DND-41 (cell line): Measurements from ENCODE around the gene PCNA.

Experiments used
- ATAC-seq: fragments of 200-7000 bp; cut with Tn5 transposase; 3 replicates; pipeline ENCODE4 v1.9.1; 2021; ENCODE audit warnings: low read depth; ENCODE audit not compliant: insufficient read depth
- DNase-seq: peaks from one replicate; pipeline ENCODE4 v3.0.0-alpha.2; 2020
- H2AFZ ChIP-seq: 2 replicates; pipeline ENCODE4 v1.6.0; 2012; ENCODE audit warnings: low read depth, low read length
- H3K27ac ChIP-seq: 2 replicates; pipeline ENCODE4 v1.5.1; 2012; ENCODE audit warnings: low read length, inconsistent platforms
- H3K27me3 ChIP-seq: fragments of 200-600 bp; sonication (generic); 2 replicates; pipeline ENCODE4 v1.6.0; 2012; ENCODE audit warnings: low read length, mild to moderate bottlenecking, inconsistent platforms; ENCODE audit not compliant: insufficient read depth, poor library complexity
- H3K36me3 ChIP-seq: 2 replicates; pipeline ENCODE4 v1.5.1; 2012; ENCODE audit warnings: low read length, inconsistent platforms; ENCODE audit not compliant: insufficient read depth
- H3K4me1 ChIP-seq: 2 replicates; pipeline ENCODE4 v1.5.1; 2012; ENCODE audit warnings: mild to moderate bottlenecking, low read length; ENCODE audit not compliant: insufficient read depth
- H3K4me2 ChIP-seq: 2 replicates; pipeline ENCODE4 v1.6.0; 2012; ENCODE audit warnings: mild to moderate bottlenecking, moderate library complexity, low read length, inconsistent platforms; ENCODE audit not compliant: insufficient read depth
- H3K4me3 ChIP-seq, 2 experiments: fragments of 200-600 bp in 1 of 2; shearing (Covaris generic) in 1 of 2; 2 replicates each; pipeline ENCODE4 v1.5.1; 2012 to 2016; ENCODE audit warnings: inconsistent platforms in 2 of 2, low read length in 2 of 2, mild to moderate bottlenecking in 2 of 2, low read depth in 1 of 2, moderate library complexity in 1 of 2
- H3K79me2 ChIP-seq: 2 replicates; pipeline ENCODE4 v1.6.0; 2012; ENCODE audit warnings: low read length, inconsistent platforms; ENCODE audit not compliant: insufficient read depth
- H3K9ac ChIP-seq: 2 replicates; pipeline ENCODE4 v1.6.0; 2012; ENCODE audit warnings: low read depth, mild to moderate bottlenecking, inconsistent platforms, low read length, moderate library complexity
- H3K9me3 ChIP-seq: 2 replicates; pipeline ENCODE4 v1.5.1; 2012; ENCODE audit warnings: low read length, moderate library complexity, mild to moderate bottlenecking, inconsistent platforms; ENCODE audit not compliant: insufficient read depth, severe bottlenecking
- H4K20me1 ChIP-seq: 2 replicates; pipeline ENCODE4 v1.6.0; 2012; ENCODE audit warnings: low read length; ENCODE audit not compliant: insufficient read depth
- EZH2 ChIP-seq: IDR thresholded peaks from 3 replicates; pipeline ENCODE4 v1.6.1; 2012; ENCODE audit warnings: borderline replicate concordance, low read depth, mild to moderate bottlenecking, moderate library complexity, low read length, inconsistent platforms; ENCODE audit not compliant: severe bottlenecking
- TF ChIP-seq, protein P1 (sequence below): IDR thresholded peaks from 2 replicates; pipeline ENCODE4 v1.5.1; 2012; ENCODE audit warnings: borderline replicate concordance, low read length, moderate library complexity, mild to moderate bottlenecking; ENCODE audit not compliant: poor library complexity, severe bottlenecking; ENCODE audit errors: extremely low read depth

Gene PCNA

DNA sequence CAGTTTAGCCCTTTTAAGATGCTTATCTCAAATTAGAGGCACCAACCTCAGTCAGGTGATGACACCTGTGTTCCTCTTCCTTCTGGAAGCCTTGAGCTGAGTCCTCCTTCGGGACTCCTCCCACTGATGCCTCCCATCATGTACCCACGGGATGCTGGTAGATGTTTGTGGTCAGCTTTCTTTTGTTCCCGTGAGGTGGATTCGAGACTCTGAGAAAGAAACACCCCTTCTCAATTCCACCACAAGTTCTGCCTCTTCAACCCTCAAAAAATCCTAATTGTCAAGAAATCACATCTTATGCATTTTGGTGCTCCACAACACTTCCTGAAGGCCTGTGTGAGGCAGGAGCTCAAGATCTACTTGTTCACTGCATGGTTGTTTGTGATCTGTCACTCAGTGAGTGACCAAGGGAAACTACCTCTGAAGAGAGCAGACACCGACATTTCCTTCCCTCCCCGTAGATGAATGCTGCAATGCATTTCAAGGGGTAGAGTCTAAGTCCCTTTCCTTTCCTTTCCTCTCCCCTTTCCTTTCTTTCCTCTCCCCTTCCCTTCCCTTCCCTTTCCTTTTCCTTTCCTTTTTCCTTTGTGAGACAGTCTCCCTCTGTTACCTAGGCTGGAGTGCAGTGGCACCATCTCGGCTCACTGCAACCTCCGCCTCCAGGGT is 50.5 kb downstream of the PCNA start:
- H3K27ac ChIP-seq = no peak overlapping the region
- H2AFZ ChIP-seq = no peak overlapping the region
- no peaks in the 10 kb centered on the region for H3K79me2 ChIP-seq
- H3K36me3 ChIP-seq = no peaks in the 10 kb centered on the region
- no peaks in the 10 kb centered on the region for H3K9me3 ChIP-seq
- H3K9ac ChIP-seq = no peak overlapping the region
- no peaks in the 10 kb centered on the region for H3K27me3 ChIP-seq
- TF ChIP-seq, protein P1, sequence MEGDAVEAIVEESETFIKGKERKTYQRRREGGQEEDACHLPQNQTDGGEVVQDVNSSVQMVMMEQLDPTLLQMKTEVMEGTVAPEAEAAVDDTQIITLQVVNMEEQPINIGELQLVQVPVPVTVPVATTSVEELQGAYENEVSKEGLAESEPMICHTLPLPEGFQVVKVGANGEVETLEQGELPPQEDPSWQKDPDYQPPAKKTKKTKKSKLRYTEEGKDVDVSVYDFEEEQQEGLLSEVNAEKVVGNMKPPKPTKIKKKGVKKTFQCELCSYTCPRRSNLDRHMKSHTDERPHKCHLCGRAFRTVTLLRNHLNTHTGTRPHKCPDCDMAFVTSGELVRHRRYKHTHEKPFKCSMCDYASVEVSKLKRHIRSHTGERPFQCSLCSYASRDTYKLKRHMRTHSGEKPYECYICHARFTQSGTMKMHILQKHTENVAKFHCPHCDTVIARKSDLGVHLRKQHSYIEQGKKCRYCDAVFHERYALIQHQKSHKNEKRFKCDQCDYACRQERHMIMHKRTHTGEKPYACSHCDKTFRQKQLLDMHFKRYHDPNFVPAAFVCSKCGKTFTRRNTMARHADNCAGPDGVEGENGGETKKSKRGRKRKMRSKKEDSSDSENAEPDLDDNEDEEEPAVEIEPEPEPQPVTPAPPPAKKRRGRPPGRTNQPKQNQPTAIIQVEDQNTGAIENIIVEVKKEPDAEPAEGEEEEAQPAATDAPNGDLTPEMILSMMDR = no peak
- TF ChIP-seq EZH2 = no peak
- H4K20me1 ChIP-seq = no peaks in the 10 kb centered on the region
- no peak overlapping the region for H3K4me2 ChIP-seq
- DNase-seq = no peak
- H3K4me3 ChIP-seq = no peak overlapping the region
- no peak for ATAC-seq
- no peaks in the 10 kb centered on the region; the same call in 1 of the 2 replicates for H3K4me1 ChIP-seq

DNA sequence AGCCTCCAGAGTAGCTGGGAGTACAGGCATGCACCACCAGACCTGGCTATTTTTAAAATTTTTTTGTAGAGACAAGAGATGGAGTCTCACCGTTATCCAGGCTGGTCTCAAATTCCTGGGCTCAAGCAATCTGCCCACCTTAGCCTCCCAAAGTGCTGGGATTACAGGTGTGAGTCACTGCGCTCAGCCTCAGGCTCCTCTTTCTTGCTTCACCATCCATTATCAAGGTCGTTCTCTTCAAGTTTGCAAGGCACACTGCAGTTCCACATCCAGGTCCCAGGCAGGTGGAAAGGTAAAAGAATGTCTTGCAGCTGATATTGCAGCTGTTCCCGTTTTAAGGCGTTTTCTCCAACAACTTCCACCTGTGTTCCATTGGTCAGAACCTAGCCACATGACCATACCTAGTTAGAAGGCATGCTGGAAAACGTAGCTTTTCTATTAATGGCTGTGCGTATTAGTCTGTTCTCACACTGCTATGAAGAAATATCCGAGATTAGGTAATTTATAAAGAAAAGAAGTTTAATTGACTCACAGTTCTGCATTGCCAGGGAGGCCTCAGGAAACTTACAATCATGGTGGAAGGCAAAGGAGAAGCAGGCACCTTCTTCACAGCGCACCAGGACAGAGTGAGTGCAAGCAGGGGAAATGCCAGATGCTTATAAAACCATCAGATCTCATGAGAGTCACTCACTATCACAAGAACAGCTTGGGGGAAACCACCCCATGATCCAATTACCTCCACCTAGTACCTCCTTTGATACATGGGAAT is 51.7 kb downstream of the PCNA start:
- Histone ChIP-seq H3K4me2 (no peak overlapping the region), H3K79me2 (no peaks in the 10 kb centered on the region), H2AFZ (no peak overlapping the region), H3K9me3 (no peaks in the 10 kb centered on the region), H3K9ac (no peak overlapping the region), H4K20me1 (no peaks in the 10 kb centered on the region), H3K27ac (no peak overlapping the region), H3K36me3 (no peaks in the 10 kb centered on the region), H3K27me3 (no peaks in the 10 kb centered on the region), H3K4me1 (no peaks in the 10 kb centered on the region), H3K4me3 (no peak overlapping the region)
- ATAC-seq (no peak), DNase-seq (no peak)
- no peak for TF ChIP-seq EZH2

DNA sequence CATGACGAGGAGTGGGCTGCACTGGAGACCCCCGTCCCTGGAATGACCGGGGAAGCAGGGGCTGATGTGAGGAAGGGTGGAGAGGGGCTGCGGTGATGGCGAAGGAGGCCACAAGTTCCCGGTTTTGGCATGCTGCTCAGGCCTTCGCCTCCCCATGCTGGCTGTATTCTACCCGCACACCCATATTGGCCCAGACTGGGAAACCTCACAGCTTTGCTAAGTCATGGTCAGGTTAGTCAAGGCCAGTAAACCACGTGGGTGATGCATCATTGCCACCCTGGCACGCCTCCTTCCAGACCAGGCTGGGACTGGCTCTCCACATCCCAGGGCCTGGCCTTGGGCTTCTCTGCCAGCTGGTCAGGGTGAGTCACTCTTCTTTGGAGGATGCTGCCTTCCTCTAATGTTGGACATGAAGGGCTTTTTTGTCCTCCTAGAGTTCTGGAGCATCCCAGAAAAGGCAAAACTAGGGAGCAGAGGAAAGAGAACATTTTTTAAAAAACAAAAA is 53.8 kb downstream of the PCNA start:
- Histone ChIP-seq H3K27ac (no peak overlapping the region), H2AFZ (no peak overlapping the region)

More for the DNA sequence above, 53.8 kb downstream of the PCNA start:
- ATAC-seq = no peak
- no peak for DNase-seq
- no peaks in the 10 kb centered on the region for H4K20me1 ChIP-seq
- H3K79me2 ChIP-seq = no peaks in the 10 kb centered on the region
- H3K9me3 ChIP-seq = no peaks in the 10 kb centered on the region
- H3K4me3 ChIP-seq = no peak overlapping the region
- no peaks in the 10 kb centered on the region for H3K36me3 ChIP-seq
- H3K27me3 ChIP-seq = no peaks in the 10 kb centered on the region
- no peak overlapping the region for H3K9ac ChIP-seq
- TF ChIP-seq, protein P1 = no peak
- TF ChIP-seq EZH2 = no peak
- H3K4me2 ChIP-seq = no peak overlapping the region
- no peaks in the 10 kb centered on the region for H3K4me1 ChIP-seq
